ENCODE data around the gene PHLPP1.

The PHLPP1 gene

GRCh38 chr18:63016270-63016669 is 300.9 kb downstream of the PHLPP1 start:
- peak; percentile 22 for DNase-seq (ENCODE audit: low read depth)

GRCh38 chr18:63017076-63017475 is 301.7 kb downstream of the PHLPP1 start:
- DNase-seq (ENCODE audit: low read depth): no peak

DNA sequence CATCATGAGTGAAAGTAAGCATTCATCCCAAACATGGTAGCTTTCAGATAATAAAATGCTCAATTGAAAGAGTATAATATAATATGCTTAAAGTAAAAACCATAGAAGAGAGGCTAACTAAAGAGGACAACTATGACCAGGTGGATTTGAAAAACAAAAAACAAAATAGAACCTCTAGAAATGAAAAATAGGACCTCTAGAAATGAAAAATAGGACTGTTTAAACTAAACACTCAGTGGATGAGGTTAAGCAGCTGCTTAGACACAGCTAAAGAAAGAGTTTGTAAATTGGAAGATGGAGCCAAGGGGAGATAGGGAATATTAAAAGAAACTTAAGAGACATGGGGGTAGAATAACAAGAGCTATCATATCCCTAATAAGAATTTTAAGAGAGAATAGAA is 302.6 kb downstream of the PHLPP1 start:
- no peak for DNase-seq (ENCODE audit: low read depth)

DNA sequence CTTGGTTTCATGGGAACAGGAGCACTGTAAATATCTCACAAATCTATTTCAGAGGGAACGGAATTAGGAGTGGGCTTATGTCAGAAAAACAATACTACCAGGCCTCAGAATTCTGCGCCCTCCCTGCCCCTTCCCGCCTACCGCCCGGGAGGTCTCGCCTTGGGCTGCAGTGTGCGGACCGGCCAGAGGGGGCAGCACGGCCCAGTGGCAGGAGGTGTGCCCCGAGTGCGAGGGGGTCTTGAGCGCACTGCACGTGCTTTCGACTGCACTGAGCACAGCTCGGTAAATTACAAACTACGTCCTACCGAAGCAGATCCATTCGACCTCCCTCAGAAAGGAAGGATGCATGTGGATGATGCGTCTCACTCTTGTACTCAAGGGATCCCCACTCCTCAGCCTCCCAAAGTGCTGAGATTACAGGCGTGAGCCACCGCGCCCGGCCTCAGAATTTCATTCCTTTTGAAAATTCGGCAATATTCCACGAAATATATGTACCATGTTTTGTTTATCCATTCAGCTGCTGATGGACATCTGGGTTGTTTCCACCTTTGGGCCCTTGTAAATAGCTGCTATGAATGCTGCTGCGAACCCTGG is 307.2 kb downstream of the PHLPP1 start:
- DNase-seq (ENCODE audit: low read depth): no peak

DNA sequence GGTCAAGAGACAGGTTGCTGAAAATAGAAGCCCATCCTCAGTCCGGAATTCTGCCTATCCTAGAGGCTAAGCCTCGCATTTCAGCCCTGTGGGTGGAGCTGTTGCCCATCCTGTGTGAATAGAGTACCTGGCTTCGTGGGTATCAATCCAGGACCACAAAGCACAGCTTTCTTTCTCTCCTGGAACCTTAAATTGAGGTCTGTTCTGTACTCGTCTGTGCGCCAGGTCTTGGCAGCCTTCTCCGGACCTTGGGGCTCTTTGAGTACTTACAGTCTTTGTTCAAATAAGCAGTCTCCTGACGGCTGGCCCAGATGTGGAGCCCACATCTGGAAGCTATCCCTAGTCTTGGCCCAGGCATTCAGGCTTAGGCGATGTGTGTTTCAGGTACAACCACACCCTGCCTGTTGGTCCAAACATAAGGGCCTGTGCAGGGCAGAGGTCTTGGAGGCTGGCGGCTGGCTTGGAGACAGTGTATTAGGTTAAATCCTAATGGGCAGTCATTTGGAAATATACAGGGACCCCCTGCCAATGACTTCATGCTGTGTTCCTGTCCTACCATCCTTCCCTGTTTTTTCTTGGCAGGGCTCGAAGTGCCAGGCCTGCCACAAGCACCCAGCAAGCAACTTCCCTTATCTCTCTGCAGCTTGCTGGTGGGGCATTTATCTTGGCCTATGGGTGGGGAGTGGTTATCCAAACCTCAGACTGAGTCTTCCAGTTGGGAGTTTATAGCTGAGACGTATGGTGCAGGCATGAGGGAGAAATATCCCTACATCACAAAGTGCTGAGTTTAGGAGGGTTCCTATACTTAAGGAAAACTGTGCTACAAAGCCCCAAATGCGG is 310.1 kb downstream of the PHLPP1 start:
- DNase-seq (ENCODE audit: low read depth): no peak

- no peak for DNase-seq (ENCODE audit: low read depth)
These were observed 313.0 kb downstream of the PHLPP1 start for GRCh38 chr18:63028380-63028779.

Measured in activated gamma-delta T cell treated with anti-CD3 and anti-CD28 coated beads, Interleukin-2, amount 50 U/mL, for 16 hours (primary cell).